ENCODE data around the gene DGKB.

DGKB gene

GRCh38 chr7:14691034-14691433 lies 211.5 kb downstream of the DGKB start:
- no peak for DNase-seq (ENCODE audit: low read depth in 2 of 2, low spot score in 1 of 2)

- DNase-seq (ENCODE audit: low read depth in 2 of 2, low spot score in 1 of 2): no peak
Observed at GRCh38 chr7:14690486-14690885, 212.1 kb downstream of the DGKB start.

GRCh38 chr7:14690075-14690474 lies 212.5 kb downstream of the DGKB start:
- no peak for DNase-seq (ENCODE audit: low read depth in 2 of 2, low spot score in 1 of 2)

GRCh38 chr7:14688208-14688607 lies 214.3 kb downstream of the DGKB start:
- no peak for DNase-seq (ENCODE audit: low read depth in 2 of 2, low spot score in 1 of 2)

- no peak for DNase-seq (ENCODE audit: low read depth in 2 of 2, low spot score in 1 of 2)
Observed at GRCh38 chr7:14687777-14688176, 214.8 kb downstream of the DGKB start.

GRCh38 chr7:14687241-14687640 lies 215.3 kb downstream of the DGKB start:
- no peak for DNase-seq (ENCODE audit: low read depth in 2 of 2, low spot score in 1 of 2)

- no peak for DNase-seq (ENCODE audit: low read depth in 2 of 2, low spot score in 1 of 2)
Observed at GRCh38 chr7:14685167-14685566, 217.4 kb downstream of the DGKB start.

GRCh38 chr7:14682910-14683465 lies 219.6 kb downstream of the DGKB start:
- DNase-seq (ENCODE audit: low read depth in 2 of 2, low spot score in 1 of 2): no peak

- no peak for DNase-seq (ENCODE audit: low read depth in 2 of 2, low spot score in 1 of 2)
Observed at GRCh38 chr7:14676896-14677295, 225.7 kb downstream of the DGKB start.

- DNase-seq (ENCODE audit: low read depth in 2 of 2, low spot score in 1 of 2): no peak
Observed at GRCh38 chr7:14673202-14673601, 229.3 kb downstream of the DGKB start.

- no peak for DNase-seq (ENCODE audit: low read depth in 2 of 2, low spot score in 1 of 2)
Observed at GRCh38 chr7:14666913-14667312, 235.6 kb downstream of the DGKB start.

- DNase-seq (ENCODE audit: low read depth in 2 of 2, low spot score in 1 of 2): no peak
Observed at GRCh38 chr7:14666304-14666703, 236.2 kb downstream of the DGKB start.

- DNase-seq (ENCODE audit: low read depth in 2 of 2, low spot score in 1 of 2): no peak
Observed at GRCh38 chr7:14639801-14640200, 262.8 kb downstream of the DGKB start.

GRCh38 chr7:14639329-14639728 lies 263.2 kb downstream of the DGKB start:
- DNase-seq (ENCODE audit: low read depth in 2 of 2, low spot score in 1 of 2): no peak

- no peak for DNase-seq (ENCODE audit: low read depth in 2 of 2, low spot score in 1 of 2)
Observed at GRCh38 chr7:14637968-14638367, 264.6 kb downstream of the DGKB start.

- DNase-seq (ENCODE audit: low read depth in 2 of 2, low spot score in 1 of 2): no peak
Observed at GRCh38 chr7:14635955-14636354, 266.6 kb downstream of the DGKB start.

- no peak for DNase-seq (ENCODE audit: low read depth in 2 of 2, low spot score in 1 of 2)
Observed at GRCh38 chr7:14630048-14630447, 272.5 kb downstream of the DGKB start.

- no peak for DNase-seq (ENCODE audit: low read depth in 2 of 2, low spot score in 1 of 2)
Observed at GRCh38 chr7:14628516-14628915, 274.0 kb downstream of the DGKB start.

GRCh38 chr7:14626076-14626475 lies 276.5 kb downstream of the DGKB start:
- DNase-seq (ENCODE audit: low read depth in 2 of 2, low spot score in 1 of 2): no peak

GRCh38 chr7:14622559-14622958 lies 280.0 kb downstream of the DGKB start:
- no peak for DNase-seq (ENCODE audit: low read depth in 2 of 2, low spot score in 1 of 2)

- DNase-seq (ENCODE audit: low read depth in 2 of 2, low spot score in 1 of 2): no peak
Observed at GRCh38 chr7:14606101-14606500, 296.4 kb downstream of the DGKB start.

GRCh38 chr7:14604606-14605005 lies 297.9 kb downstream of the DGKB start:
- no peak for DNase-seq (ENCODE audit: low read depth in 2 of 2, low spot score in 1 of 2)

GRCh38 chr7:14602851-14603250 lies 299.7 kb downstream of the DGKB start:
- no peak for DNase-seq (ENCODE audit: low read depth in 2 of 2, low spot score in 1 of 2)
